WTC11 (cell line): ENCODE data around the gene RAI14.

Experiments used
- CREM ChIP-seq: sonication (generic); formaldehyde crosslinking; IDR thresholded peaks from 2 replicates; pipeline ENCODE4 v1.8.1; 2022; ENCODE audit warnings: mild to moderate bottlenecking, missing genetic modification reagents, moderate library complexity
- TF ChIP-seq, protein P1 (sequence below): sonication (generic); formaldehyde crosslinking; IDR thresholded peaks from 2 replicates; pipeline ENCODE4 v1.8.1; 2023; ENCODE audit warnings: mild to moderate bottlenecking, missing genetic modification reagents, moderate library complexity
- TF ChIP-seq, protein P2 (sequence below): sonication (generic); formaldehyde crosslinking; IDR thresholded peaks from 2 replicates; pipeline ENCODE4 v1.8.1; 2023; ENCODE audit warnings: mild to moderate bottlenecking, moderate library complexity, missing genetic modification reagents

DNA sequence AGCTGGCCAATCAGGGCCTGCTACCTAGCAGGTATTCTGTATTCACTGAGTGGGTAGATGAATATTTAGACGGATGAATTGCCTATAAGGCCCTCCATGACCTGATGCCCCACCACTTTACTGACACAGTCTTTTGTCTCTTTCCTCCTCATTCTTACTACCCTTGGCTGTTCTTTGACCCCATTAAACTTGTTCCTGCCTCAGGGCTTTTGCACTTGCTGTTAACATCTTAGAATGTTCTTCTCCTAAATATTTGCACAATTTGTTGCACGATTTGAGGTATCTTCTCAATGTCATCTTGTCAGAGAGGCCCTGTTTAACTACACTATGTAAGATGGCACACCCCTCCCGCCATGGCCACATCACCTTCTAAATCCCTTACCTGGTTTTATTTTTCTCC, 179.5 kb downstream of the RAI14 start:
- TF ChIP-seq, protein P1, sequence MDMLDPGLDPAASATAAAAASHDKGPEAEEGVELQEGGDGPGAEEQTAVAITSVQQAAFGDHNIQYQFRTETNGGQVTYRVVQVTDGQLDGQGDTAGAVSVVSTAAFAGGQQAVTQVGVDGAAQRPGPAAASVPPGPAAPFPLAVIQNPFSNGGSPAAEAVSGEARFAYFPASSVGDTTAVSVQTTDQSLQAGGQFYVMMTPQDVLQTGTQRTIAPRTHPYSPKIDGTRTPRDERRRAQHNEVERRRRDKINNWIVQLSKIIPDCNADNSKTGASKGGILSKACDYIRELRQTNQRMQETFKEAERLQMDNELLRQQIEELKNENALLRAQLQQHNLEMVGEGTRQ (CRISPR knock-in tag): no peak
- TF ChIP-seq CREM (CRISPR knock-in tag): no peak
- TF ChIP-seq, protein P2, sequence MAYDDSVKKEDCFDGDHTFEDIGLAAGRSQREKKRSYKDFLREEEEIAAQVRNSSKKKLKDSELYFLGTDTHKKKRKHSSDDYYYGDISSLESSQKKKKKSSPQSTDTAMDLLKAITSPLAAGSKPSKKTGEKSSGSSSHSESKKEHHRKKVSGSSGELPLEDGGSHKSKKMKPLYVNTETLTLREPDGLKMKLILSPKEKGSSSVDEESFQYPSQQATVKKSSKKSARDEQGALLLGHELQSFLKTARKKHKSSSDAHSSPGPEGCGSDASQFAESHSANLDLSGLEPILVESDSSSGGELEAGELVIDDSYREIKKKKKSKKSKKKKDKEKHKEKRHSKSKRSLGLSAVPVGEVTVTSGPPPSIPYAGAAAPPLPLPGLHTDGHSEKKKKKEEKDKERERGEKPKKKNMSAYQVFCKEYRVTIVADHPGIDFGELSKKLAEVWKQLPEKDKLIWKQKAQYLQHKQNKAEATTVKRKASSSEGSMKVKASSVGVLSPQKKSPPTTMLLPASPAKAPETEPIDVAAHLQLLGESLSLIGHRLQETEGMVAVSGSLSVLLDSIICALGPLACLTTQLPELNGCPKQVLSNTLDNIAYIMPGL (CRISPR knock-in tag): no peak
